ELR (cell line): ENCODE data around the gene MED20.

ENCODE experiments used
- DNase-seq: peaks from one replicate; pipeline ENCODE4 v3.0.0-alpha.2; 2015; ENCODE audit warnings: low read depth

The MED20 gene

GRCh38 chr6:41901882-41902519, 18.9 kb downstream of the MED20 start:
- peak; percentile 35 for DNase-seq

GRCh38 chr6:41900861-41901260, 20.1 kb downstream of the MED20 start:
- DNase-seq, result no peak

- no peak for DNase-seq
Observed at GRCh38 chr6:41896281-41896680, 24.7 kb downstream of the MED20 start.

GRCh38 chr6:41895300-41896233, 25.4 kb downstream of the MED20 start, which contains the start of gene USP49:
Gene USP49 (minus strand): TSS chr6:41895375. CDS start chr6:41806983, 88,392 bp downstream.
- peak; percentile 89 for DNase-seq

- DNase-seq, result peak; percentile 40
Observed at GRCh38 chr6:41894366-41895299, 26.3 kb downstream of the MED20 start.

- no peak for DNase-seq
Observed at GRCh38 chr6:41892921-41893564, 27.9 kb downstream of the MED20 start.

GRCh38 chr6:41887331-41887751, 33.6 kb downstream of the MED20 start:
- DNase-seq, result no peak

GRCh38 chr6:41885930-41886329, 35.0 kb downstream of the MED20 start:
- no peak for DNase-seq

- DNase-seq, result no peak
Observed at GRCh38 chr6:41884957-41885356, 36.0 kb downstream of the MED20 start.

- DNase-seq, result no peak
Observed at GRCh38 chr6:41881506-41881905, 39.4 kb downstream of the MED20 start.

GRCh38 chr6:41878961-41879405, 42.0 kb downstream of the MED20 start:
- peak; percentile 77 for DNase-seq

GRCh38 chr6:41878246-41878645, 42.7 kb downstream of the MED20 start:
- peak; percentile 78 for DNase-seq

- no peak for DNase-seq
Observed at GRCh38 chr6:41877051-41877680, 43.8 kb downstream of the MED20 start.

GRCh38 chr6:41874741-41875140, 46.2 kb downstream of the MED20 start:
- DNase-seq, result no peak

- no peak for DNase-seq
Observed at GRCh38 chr6:41872147-41872546, 48.8 kb downstream of the MED20 start.

GRCh38 chr6:41871691-41872090, 49.2 kb downstream of the MED20 start:
- no peak for DNase-seq

- no peak for DNase-seq
Observed at GRCh38 chr6:41859356-41859755, 61.6 kb downstream of the MED20 start.

GRCh38 chr6:41858703-41859102, 62.2 kb downstream of the MED20 start:
- no peak for DNase-seq
